ENCODE results near the gene SLC25A34.

GRCh38 chr1:15722411-15722810 is 13.6 kb upstream of the SLC25A34 start:
- no peak for TF ChIP-seq CTCF (IDR thresholded peaks at IDR 0.05; ENCODE audit: low read depth, low read length, poor library complexity, severe bottlenecking)
- TF ChIP-seq EZH2phosphoT487 (IDR thresholded peaks at IDR 0.05; ENCODE audit: borderline replicate concordance, low read length) = no peak

All from DOHH2 (cell line).